Fibroblast of skin of right quadriceps (primary cell): ENCODE data around the gene SMPX.

Experiments
- DNase-seq: peaks from one replicate; pipeline ENCODE4 v3.0.0-alpha.2; 2013

Gene SMPX

GRCh38 chrX:21656587-21657317, 101.2 kb downstream of the SMPX start:
- DNase-seq, result no peak
